ENCODE results near the gene SCYGR5. TPM values are rescaled to one million over a fixed set of nuclear protein-coding genes. Genes with fewer than 3 reads are reported as not detected.
A peak's percentile ranks its signal among the peaks of the same experiment; 100 is the strongest.

Gene SCYGR5
- total RNA-seq, 4 donors from 2014 or later = not detected

- Histone ChIP-seq H3K4me3 (no peak overlapping the region), H3K27ac (peak overlapping the region in 2 of 4 donors; percentile 6 to 26), H3K36me3 (no peaks in the 10 kb centered on the region), H3K27me3 (no peaks in the 10 kb centered on the region), H3K9me3 (no peaks in the 10 kb centered on the region), H3K4me1 (peaks cover 0 to 30% (median 6%) of the 10 kb centered on the region in 4 donors)
- 50 to 54% methylated on average over 2 to 4 of the region's 4 CpGs for WGBS, 2 donors (ENCODE audit: low coverage in 1 of 2)
- DNase-seq = peak; percentile 60
- in situ Hi-C loops (cut with MboI; ENCODE audit: low pct_ligation_motif_present in 1 of 4, low pct_unique_long_range_greater_than_20kb in 1 of 4, low sequenced_read_pairs in 3 of 4) = no loop called here
- TF ChIP-seq, protein P1, sequence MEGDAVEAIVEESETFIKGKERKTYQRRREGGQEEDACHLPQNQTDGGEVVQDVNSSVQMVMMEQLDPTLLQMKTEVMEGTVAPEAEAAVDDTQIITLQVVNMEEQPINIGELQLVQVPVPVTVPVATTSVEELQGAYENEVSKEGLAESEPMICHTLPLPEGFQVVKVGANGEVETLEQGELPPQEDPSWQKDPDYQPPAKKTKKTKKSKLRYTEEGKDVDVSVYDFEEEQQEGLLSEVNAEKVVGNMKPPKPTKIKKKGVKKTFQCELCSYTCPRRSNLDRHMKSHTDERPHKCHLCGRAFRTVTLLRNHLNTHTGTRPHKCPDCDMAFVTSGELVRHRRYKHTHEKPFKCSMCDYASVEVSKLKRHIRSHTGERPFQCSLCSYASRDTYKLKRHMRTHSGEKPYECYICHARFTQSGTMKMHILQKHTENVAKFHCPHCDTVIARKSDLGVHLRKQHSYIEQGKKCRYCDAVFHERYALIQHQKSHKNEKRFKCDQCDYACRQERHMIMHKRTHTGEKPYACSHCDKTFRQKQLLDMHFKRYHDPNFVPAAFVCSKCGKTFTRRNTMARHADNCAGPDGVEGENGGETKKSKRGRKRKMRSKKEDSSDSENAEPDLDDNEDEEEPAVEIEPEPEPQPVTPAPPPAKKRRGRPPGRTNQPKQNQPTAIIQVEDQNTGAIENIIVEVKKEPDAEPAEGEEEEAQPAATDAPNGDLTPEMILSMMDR (IDR thresholded peaks at IDR 0.05) = no peak
- no peak for TF ChIP-seq EP300 (IDR thresholded peaks at IDR 0.05; ENCODE audit: low read depth)
- no peak for TF ChIP-seq POLR2A (IDR thresholded peaks at IDR 0.05)
- peak in 2 of 3 donors; percentile 12 to 32 for TF ChIP-seq POLR2AphosphoS5 (IDR thresholded peaks at IDR 0.05)
- intact Hi-C loops (cut with DNase I; ENCODE audit: low total_unique reads) = no loop called here
Observed at GRCh38 chr2:227706859-227707258, 40.3 kb downstream of the SCYGR5 start.

DNA sequence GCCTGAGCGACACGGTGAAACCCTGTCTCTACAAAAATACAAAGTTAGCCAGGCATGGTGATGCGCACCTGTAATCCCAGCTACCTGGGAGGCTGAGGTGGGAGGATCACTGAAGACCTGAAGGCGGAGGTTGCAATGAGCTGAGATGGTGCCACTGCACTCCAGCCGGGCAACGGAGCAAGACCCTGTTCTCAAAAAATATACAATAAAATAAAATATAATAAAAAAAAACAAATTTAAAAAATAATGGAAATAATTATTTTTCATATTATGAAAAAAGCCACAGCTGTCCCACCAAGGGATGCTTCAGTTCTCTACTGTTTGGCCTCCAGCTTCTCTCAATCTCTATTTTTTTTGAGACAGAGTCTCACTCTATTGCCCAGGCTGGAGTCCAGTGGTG is 40.8 kb downstream of the SCYGR5 start:
- H3K4me1 ChIP-seq = peaks cover 0 to 27% (median 6%) of the 10 kb centered on the region in 4 donors
- no peaks in the 10 kb centered on the region for H3K27me3 ChIP-seq
- WGBS, 2 donors (ENCODE audit: low coverage in 1 of 2) = 77 to 90% methylated on average over 4 to 6 of the region's 6 CpGs
- no peak overlapping the region for H3K27ac ChIP-seq
- no peak overlapping the region for H3K4me3 ChIP-seq
- intact Hi-C loops (cut with DNase I; ENCODE audit: low total_unique reads) = no loop called here
- no peak for DNase-seq
- in situ Hi-C loops (cut with MboI; ENCODE audit: low pct_ligation_motif_present in 1 of 4, low pct_unique_long_range_greater_than_20kb in 1 of 4, low sequenced_read_pairs in 3 of 4) = no loop called here
- H3K9me3 ChIP-seq = no peaks in the 10 kb centered on the region
- no peaks in the 10 kb centered on the region for H3K36me3 ChIP-seq
- no peak for TF ChIP-seq EP300 (IDR thresholded peaks at IDR 0.05; ENCODE audit: low read depth)
- no peak for TF ChIP-seq POLR2A (IDR thresholded peaks at IDR 0.05)
- TF ChIP-seq POLR2AphosphoS5 (IDR thresholded peaks at IDR 0.05) = no peak
- TF ChIP-seq, protein P1 (IDR thresholded peaks at IDR 0.05) = no peak

GRCh38 chr2:227710986-227711385 is 44.4 kb downstream of the SCYGR5 start:
- in situ Hi-C loops (cut with MboI; ENCODE audit: low pct_ligation_motif_present in 1 of 4, low pct_unique_long_range_greater_than_20kb in 1 of 4, low sequenced_read_pairs in 3 of 4) = no loop called here
- no peak overlapping the region for H3K27ac ChIP-seq
- H3K4me3 ChIP-seq = no peak overlapping the region
- H3K4me1 ChIP-seq = peaks cover 0 to 14% (median 3%) of the 10 kb centered on the region in 4 donors
- WGBS, 2 donors (ENCODE audit: low coverage in 1 of 2) = 93 to 96% methylated on average over 6 to 7 of the region's 7 CpGs
- DNase-seq = no peak
- H3K36me3 ChIP-seq = no peaks in the 10 kb centered on the region
- TF ChIP-seq, protein P1 (IDR thresholded peaks at IDR 0.05) = no peak
- no peak for TF ChIP-seq POLR2AphosphoS5 (IDR thresholded peaks at IDR 0.05)
- TF ChIP-seq EP300 (IDR thresholded peaks at IDR 0.05; ENCODE audit: low read depth) = no peak
- TF ChIP-seq POLR2A (IDR thresholded peaks at IDR 0.05) = no peak
- no peaks in the 10 kb centered on the region for H3K9me3 ChIP-seq
- intact Hi-C loops (cut with DNase I; ENCODE audit: low total_unique reads) = no loop called here
- no peaks in the 10 kb centered on the region for H3K27me3 ChIP-seq

- no peaks in the 10 kb centered on the region for H3K27me3 ChIP-seq
- in situ Hi-C loops (cut with MboI; ENCODE audit: low pct_ligation_motif_present in 1 of 4, low pct_unique_long_range_greater_than_20kb in 1 of 4, low sequenced_read_pairs in 3 of 4) = no loop called here
- TF ChIP-seq EP300 (IDR thresholded peaks at IDR 0.05; ENCODE audit: low read depth) = no peak
- TF ChIP-seq POLR2AphosphoS5 (IDR thresholded peaks at IDR 0.05) = no peak
- TF ChIP-seq POLR2A (IDR thresholded peaks at IDR 0.05) = no peak
- H3K27ac ChIP-seq = no peak overlapping the region
- H3K4me1 ChIP-seq = peaks cover 3 to 9% (median 3%) of the 10 kb centered on the region in 4 donors
- DNase-seq = no peak
- H3K36me3 ChIP-seq = no peaks in the 10 kb centered on the region
- no peaks in the 10 kb centered on the region for H3K9me3 ChIP-seq
- 96% methylated on average over 1 of the region's 1 CpG; no CpG with 5 or more reads in 1 of the 2 donors for WGBS, 2 donors (ENCODE audit: low coverage in 1 of 2)
- H3K4me3 ChIP-seq = no peak overlapping the region
- intact Hi-C loops (cut with DNase I; ENCODE audit: low total_unique reads) = no loop called here
Observed at GRCh38 chr2:227713291-227713690, 46.7 kb downstream of the SCYGR5 start.

- peaks cover 5 to 13% (median 9%) of the 10 kb centered on the region in 4 donors for H3K4me1 ChIP-seq
- TF ChIP-seq EP300 (IDR thresholded peaks at IDR 0.05; ENCODE audit: low read depth) (no peak), POLR2AphosphoS5 (IDR thresholded peaks at IDR 0.05) (no peak), POLR2A (IDR thresholded peaks at IDR 0.05) (no peak)
- TF ChIP-seq, protein P1 (IDR thresholded peaks at IDR 0.05) = no peak
- no peak overlapping the region for H3K27ac ChIP-seq
- in situ Hi-C loops (cut with MboI; ENCODE audit: low pct_ligation_motif_present in 1 of 4, low pct_unique_long_range_greater_than_20kb in 1 of 4, low sequenced_read_pairs in 3 of 4) (no loop called here), intact Hi-C loops (cut with DNase I; ENCODE audit: low total_unique reads) (no loop called here)
- H3K27me3 ChIP-seq = no peaks in the 10 kb centered on the region
- no peaks in the 10 kb centered on the region for H3K9me3 ChIP-seq
- H3K4me3 ChIP-seq = no peak overlapping the region
- 64 to 100% methylated on average over 2 of the region's 2 CpGs for WGBS, 2 donors (ENCODE audit: low coverage in 1 of 2)
- no peaks in the 10 kb centered on the region for H3K36me3 ChIP-seq
- DNase-seq = no peak
Observed at GRCh38 chr2:227716501-227716900, 49.9 kb downstream of the SCYGR5 start.

Data from transverse colon (tissue), 4 donors.